Activated T-cell treated with anti-CD3 and anti-CD28 coated beads for 4 hours (primary cell): ENCODE measurements around the gene FAM13C.
"Not testable (repeated sequence)": the region's sequence is repeated elsewhere in the genome, so short reads cannot be mapped to it uniquely, and the experiment has no call there.

ENCODE experiments used
- DNase-seq: peaks from one replicate; pipeline ENCODE4 v3.0.0-alpha.2; 2020

Gene FAM13C

GRCh38 chr10:59362144-59362958, at the start of gene FAM13C:
TSS of gene FAM13C (minus strand) at chr10:59362549. CDS start at chr10:59362460, 89 bp downstream.
- no peak for DNase-seq

GRCh38 chr10:59405235-59405634, 42.9 kb upstream of the FAM13C start:
- DNase-seq = no peak

GRCh38 chr10:59400214-59400613, 37.9 kb upstream of the FAM13C start:
- DNase-seq = no peak

GRCh38 chr10:59399329-59399728, 37.0 kb upstream of the FAM13C start:
- DNase-seq = not testable (repeated sequence)

- no peak for DNase-seq
Observed at GRCh38 chr10:59397961-59398360, 35.6 kb upstream of the FAM13C start.

- DNase-seq = no peak
Observed at GRCh38 chr10:59395984-59396383, 33.6 kb upstream of the FAM13C start.

GRCh38 chr10:59393349-59393748, 31.0 kb upstream of the FAM13C start:
- DNase-seq = no peak

GRCh38 chr10:59391060-59391459, 28.7 kb upstream of the FAM13C start:
- no peak for DNase-seq

- DNase-seq = no peak
Observed at GRCh38 chr10:59388671-59388976, 26.3 kb upstream of the FAM13C start.

- no peak for DNase-seq
Observed at GRCh38 chr10:59387951-59388670, 25.8 kb upstream of the FAM13C start.

- DNase-seq = no peak
Observed at GRCh38 chr10:59384761-59385160, 22.4 kb upstream of the FAM13C start.

- DNase-seq = no peak
Observed at GRCh38 chr10:59383908-59384307, 21.6 kb upstream of the FAM13C start.

GRCh38 chr10:59383436-59383835, 21.1 kb upstream of the FAM13C start:
- no peak for DNase-seq

- DNase-seq = no peak
Observed at GRCh38 chr10:59382831-59383295, 20.5 kb upstream of the FAM13C start.

GRCh38 chr10:59381687-59382086, 19.3 kb upstream of the FAM13C start:
- no peak for DNase-seq

GRCh38 chr10:59376846-59377245, 14.5 kb upstream of the FAM13C start:
- DNase-seq = no peak

- DNase-seq = no peak
Observed at GRCh38 chr10:59375990-59376389, 13.6 kb upstream of the FAM13C start.

GRCh38 chr10:59374916-59375315, 12.6 kb upstream of the FAM13C start:
- DNase-seq = no peak

- DNase-seq = no peak
Observed at GRCh38 chr10:59373071-59373470, 10.7 kb upstream of the FAM13C start.

- DNase-seq = no peak
Observed at GRCh38 chr10:59372543-59372942, 10.2 kb upstream of the FAM13C start.

GRCh38 chr10:59366290-59366689, 3.9 kb upstream of the FAM13C start:
- no peak for DNase-seq

GRCh38 chr10:59363446-59363958, 1.2 kb upstream of the FAM13C start:
- no peak for DNase-seq

- DNase-seq = no peak
Observed at GRCh38 chr10:59362959-59363381, 621 bp upstream of the FAM13C start.

- DNase-seq = no peak
Observed at GRCh38 chr10:59361663-59362143, 646 bp downstream of the FAM13C start.
